HuH-7 (cell line): Measurements from ENCODE around the gene COG8.
A peak's percentile ranks its signal among the peaks of the same experiment; 100 is the strongest.

Experiments
- DNase-seq: peaks from one replicate; pipeline ENCODE4 v3.0.0; 2011; ENCODE audit warnings: low spot score

Gene COG8

GRCh38 chr16:69345923-69346322 lies 6.6 kb upstream of the COG8 start:
- no peak for DNase-seq

- no peak for DNase-seq
Observed at GRCh38 chr16:69344171-69344570, 4.8 kb upstream of the COG8 start.

- no peak for DNase-seq
Observed at GRCh38 chr16:69340095-69340644, 806 bp upstream of the COG8 start.

- no peak for DNase-seq
Observed at GRCh38 chr16:69338557-69339288, 641 bp downstream of the COG8 start.

- DNase-seq: no peak
Observed at GRCh38 chr16:69334696-69335095, 4.7 kb downstream of the COG8 start.

- peak; percentile 99 for DNase-seq
Observed at GRCh38 chr16:69330286-69331109, 8.9 kb downstream of the COG8 start, which contains the start of gene PDF. Gene PDF, minus strand, starts transcription at chr16:69330588. Its CDS starts 18 bp downstream, at chr16:69330570.

- no peak for DNase-seq
Observed at GRCh38 chr16:69329369-69330285, 9.7 kb downstream of the COG8 start.

GRCh38 chr16:69328854-69329316 lies 10.5 kb downstream of the COG8 start:
- no peak for DNase-seq

GRCh38 chr16:69327585-69328310 lies 11.6 kb downstream of the COG8 start:
- DNase-seq: no peak

- peak; percentile 83 for DNase-seq
Observed at GRCh38 chr16:69326172-69326873, 13.0 kb downstream of the COG8 start.

GRCh38 chr16:69325784-69326171 lies 13.6 kb downstream of the COG8 start:
- no peak for DNase-seq

GRCh38 chr16:69324585-69325253 lies 14.6 kb downstream of the COG8 start:
- no peak for DNase-seq

- no peak for DNase-seq
Observed at GRCh38 chr16:69324013-69324531, 15.3 kb downstream of the COG8 start.

GRCh38 chr16:69323415-69323814 lies 15.9 kb downstream of the COG8 start:
- no peak for DNase-seq

- DNase-seq: no peak
Observed at GRCh38 chr16:69322343-69322742, 17.0 kb downstream of the COG8 start.

GRCh38 chr16:69321080-69321479 lies 18.3 kb downstream of the COG8 start:
- no peak for DNase-seq

GRCh38 chr16:69320740-69321073 lies 18.7 kb downstream of the COG8 start:
- DNase-seq: no peak

- DNase-seq: no peak
Observed at GRCh38 chr16:69319826-69320739, 19.3 kb downstream of the COG8 start.

GRCh38 chr16:69319381-69319780 lies 20.0 kb downstream of the COG8 start:
- DNase-seq: no peak
